Body of pancreas (tissue), 4 donors: Measurements from ENCODE around the gene PLXNC1.

Source experiments
- POLR2A ChIP-seq, 3 donors: fragments of 450-650 bp; IDR thresholded peaks; one replicate each; pipeline ENCODE4 v1.6.1; 2016; ENCODE audit warnings: antibody characterized with exemption in 3 of 3, mild to moderate bottlenecking in 2 of 3
- TF ChIP-seq, protein P1 (sequence below), 7 experiments: fragments of 450-650 bp in 4 of 7; fragments of 200-600 bp in 3 of 7; sonication (generic) in 3 of 7; IDR thresholded peaks; one replicate each; pipeline ENCODE4 v1.5.1; 2016 to 2019; ENCODE audit warnings: antibody characterized with exemption in 7 of 7

DNA sequence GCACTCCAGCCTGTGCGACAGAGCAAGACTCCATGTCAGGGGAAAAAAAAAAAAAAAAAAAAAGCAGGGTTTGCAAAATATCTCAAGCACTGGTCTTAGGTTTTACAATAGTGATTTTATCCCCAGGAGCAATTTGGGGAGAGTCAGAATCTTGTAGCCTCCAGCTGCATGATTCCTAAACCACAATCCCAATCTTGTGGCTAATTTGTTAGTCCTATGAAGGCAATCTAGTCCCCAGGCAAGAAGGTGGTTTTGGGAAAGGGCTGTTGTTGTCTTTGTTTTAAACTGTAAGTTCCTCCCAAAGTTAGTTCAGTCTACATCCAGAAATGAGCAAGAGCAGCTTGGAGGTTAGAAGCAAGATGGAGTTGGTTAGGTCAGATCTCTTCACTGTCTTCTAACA lies 135.7 kb downstream of the PLXNC1 start:
- TF ChIP-seq, protein P1, sequence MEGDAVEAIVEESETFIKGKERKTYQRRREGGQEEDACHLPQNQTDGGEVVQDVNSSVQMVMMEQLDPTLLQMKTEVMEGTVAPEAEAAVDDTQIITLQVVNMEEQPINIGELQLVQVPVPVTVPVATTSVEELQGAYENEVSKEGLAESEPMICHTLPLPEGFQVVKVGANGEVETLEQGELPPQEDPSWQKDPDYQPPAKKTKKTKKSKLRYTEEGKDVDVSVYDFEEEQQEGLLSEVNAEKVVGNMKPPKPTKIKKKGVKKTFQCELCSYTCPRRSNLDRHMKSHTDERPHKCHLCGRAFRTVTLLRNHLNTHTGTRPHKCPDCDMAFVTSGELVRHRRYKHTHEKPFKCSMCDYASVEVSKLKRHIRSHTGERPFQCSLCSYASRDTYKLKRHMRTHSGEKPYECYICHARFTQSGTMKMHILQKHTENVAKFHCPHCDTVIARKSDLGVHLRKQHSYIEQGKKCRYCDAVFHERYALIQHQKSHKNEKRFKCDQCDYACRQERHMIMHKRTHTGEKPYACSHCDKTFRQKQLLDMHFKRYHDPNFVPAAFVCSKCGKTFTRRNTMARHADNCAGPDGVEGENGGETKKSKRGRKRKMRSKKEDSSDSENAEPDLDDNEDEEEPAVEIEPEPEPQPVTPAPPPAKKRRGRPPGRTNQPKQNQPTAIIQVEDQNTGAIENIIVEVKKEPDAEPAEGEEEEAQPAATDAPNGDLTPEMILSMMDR (IDR thresholded peaks at IDR 0.05): no peak
- TF ChIP-seq POLR2A (IDR thresholded peaks at IDR 0.05): no peak
